Endothelial cell (in vitro differentiated cells): ENCODE measurements around the gene ZFYVE9. TPM values are rescaled to one million over a fixed set of nuclear protein-coding genes. Genes with fewer than 3 reads are reported as not detected.

ENCODE experiments used
- DNase-seq: peaks from one replicate; pipeline ENCODE4 v3.0.0; 2021; ENCODE audit warnings: low spot score
- H3K27ac Mint-ChIP-seq: one replicate; pipeline ENCODE4 v1.8.0; 2021; ENCODE audit warnings: mixed read lengths, inconsistent platforms; ENCODE audit not compliant: unreplicated experiment
- H3K27me3 Mint-ChIP-seq: one replicate; pipeline ENCODE4 v1.8.0; 2021; ENCODE audit warnings: mild to moderate bottlenecking, moderate library complexity, mixed read lengths, inconsistent platforms; ENCODE audit not compliant: unreplicated experiment
- H3K36me3 Mint-ChIP-seq: one replicate; pipeline ENCODE4 v1.8.0; 2021; ENCODE audit warnings: mild to moderate bottlenecking, low read depth, mixed read lengths, inconsistent platforms; ENCODE audit not compliant: unreplicated experiment
- H3K4me1 Mint-ChIP-seq: one replicate; pipeline ENCODE4 v1.8.0; 2021; ENCODE audit warnings: mild to moderate bottlenecking, mixed read lengths, inconsistent platforms; ENCODE audit not compliant: unreplicated experiment
- H3K4me3 Mint-ChIP-seq: one replicate; pipeline ENCODE4 v1.8.0; 2021; ENCODE audit warnings: mild to moderate bottlenecking, mixed read lengths, inconsistent platforms; ENCODE audit not compliant: unreplicated experiment
- H3K9me3 Mint-ChIP-seq: one replicate; pipeline ENCODE4 v1.8.0; 2021; ENCODE audit warnings: mixed read lengths, inconsistent platforms; ENCODE audit not compliant: unreplicated experiment
- CTCF ChIP-seq: fragments of 200-600 bp; sonication (generic); IDR thresholded peaks from one replicate; pipeline ENCODE4 v1.5.0; 2021; ENCODE audit warnings: antibody characterized with exemption; ENCODE audit not compliant: unreplicated experiment
- total RNA-seq: library from RNA; stranded (reverse); fragmentation: NEBNext Ultra II Directional; extraction: Animal tissue kit (Norgen Biotek cat#: 25700); gene quantifications from one replicate; pipeline ENCODE4 v1.2.1, GENCODE V29; 2021; ENCODE audit not compliant: unreplicated experiment

Gene ZFYVE9
- total RNA-seq, 1 donor from 2014 or later: 19.5 TPM

GRCh38 chr1:52281518-52281917, 139.6 kb downstream of the ZFYVE9 start:
- Mint-ChIP-seq H3K36me3 (peaks cover 4% of the 10 kb centered on the region), H3K27me3 (no peaks in the 10 kb centered on the region), H3K4me1 (peaks cover 5% of the 10 kb centered on the region), H3K4me3 (no peak overlapping the region), H3K9me3 (no peaks in the 10 kb centered on the region), H3K27ac (peak overlapping the region; percentile 70)
- TF ChIP-seq CTCF: no peak
- DNase-seq: no peak

GRCh38 chr1:52288286-52288685, 146.4 kb downstream of the ZFYVE9 start:
- H3K36me3 Mint-ChIP-seq: no peaks in the 10 kb centered on the region
- no peaks in the 10 kb centered on the region for H3K9me3 Mint-ChIP-seq
- H3K4me1 Mint-ChIP-seq: no peaks in the 10 kb centered on the region
- no peak for DNase-seq
- no peak overlapping the region for H3K4me3 Mint-ChIP-seq
- no peak overlapping the region for H3K27ac Mint-ChIP-seq
- TF ChIP-seq CTCF: no peak
- H3K27me3 Mint-ChIP-seq: no peaks in the 10 kb centered on the region

- H3K4me1 Mint-ChIP-seq: no peaks in the 10 kb centered on the region
- H3K27ac Mint-ChIP-seq: no peak overlapping the region
- no peak overlapping the region for H3K4me3 Mint-ChIP-seq
- DNase-seq: no peak
- no peak for TF ChIP-seq CTCF
- H3K27me3 Mint-ChIP-seq: no peaks in the 10 kb centered on the region
- no peaks in the 10 kb centered on the region for H3K36me3 Mint-ChIP-seq
- H3K9me3 Mint-ChIP-seq: no peaks in the 10 kb centered on the region
These were observed 152.7 kb downstream of the ZFYVE9 start for GRCh38 chr1:52294580-52294979.

GRCh38 chr1:52296345-52296744, 154.5 kb downstream of the ZFYVE9 start:
- no peaks in the 10 kb centered on the region for H3K9me3 Mint-ChIP-seq
- no peak overlapping the region for H3K27ac Mint-ChIP-seq
- peak; percentile 58 for TF ChIP-seq CTCF
- DNase-seq: peak; percentile 10
- no peaks in the 10 kb centered on the region for H3K27me3 Mint-ChIP-seq
- no peaks in the 10 kb centered on the region for H3K4me1 Mint-ChIP-seq
- no peaks in the 10 kb centered on the region for H3K36me3 Mint-ChIP-seq
- H3K4me3 Mint-ChIP-seq: no peak overlapping the region

GRCh38 chr1:52305417-52306226, 163.7 kb downstream of the ZFYVE9 start:
- no peaks in the 10 kb centered on the region for H3K9me3 Mint-ChIP-seq
- no peak for TF ChIP-seq CTCF
- H3K4me3 Mint-ChIP-seq: no peak overlapping the region
- no peak overlapping the region for H3K27ac Mint-ChIP-seq
- no peaks in the 10 kb centered on the region for H3K4me1 Mint-ChIP-seq
- H3K36me3 Mint-ChIP-seq: no peaks in the 10 kb centered on the region
- H3K27me3 Mint-ChIP-seq: no peaks in the 10 kb centered on the region
- DNase-seq: no peak
